Measurements from ENCODE around the gene IL23A.

GRCh38 chr12:56336361-56337167, 2.1 kb upstream of the IL23A start:
- TF ChIP-seq MTERF4 (CRISPR knock-in tag; IDR thresholded peaks at IDR 0.05) (no peak), PATZ1 (CRISPR knock-in tag; IDR thresholded peaks at IDR 0.05) (no peak), JUND (CRISPR knock-in tag; IDR thresholded peaks at IDR 0.05) (no peak), HCFC1 (IDR thresholded peaks at IDR 0.05; ENCODE audit: low read depth, low read length) (no peak), NFYB (CRISPR knock-in tag; IDR thresholded peaks at IDR 0.05) (no peak), AGO2 (optimal IDR thresholded peaks at IDR 0.05; ENCODE audit: low read depth, low read length) (no peak), EZH2 (conservative IDR thresholded peaks at IDR 0.05; ENCODE audit: low read depth, low read length) (no peak), ZNF280B (CRISPR knock-in tag; IDR thresholded peaks at IDR 0.05; ENCODE audit: borderline replicate concordance) (no peak), CCAR2 (optimal IDR thresholded peaks at IDR 0.05; ENCODE audit: low read depth, low read length) (no peak), MAX (IDR thresholded peaks at IDR 0.05) (no peak), POLR2A (IDR thresholded peaks at IDR 0.05; ENCODE audit: insufficient read depth in 1 of 2, low read depth in 2 of 2, low read length in 2 of 2) (no peak), POLR2AphosphoS5 (IDR thresholded peaks at IDR 0.05; ENCODE audit: low read depth, low read length) (no peak)

Data from HepG2 (cell line).